HepG2 (cell line): ENCODE measurements around the gene NFASC. TPM values are rescaled to one million over a fixed set of nuclear protein-coding genes. Genes with fewer than 3 reads are reported as not detected.

ENCODE experiments used
- ATAC-seq: fragments of 200-7000 bp; cut with Tn5 transposase; 3 replicates; pipeline ENCODE4 v1.9.1; 2020; ENCODE audit warnings: mild to moderate bottlenecking, moderate library complexity
- BruUV-seq: library from RNA; stranded (reverse); fragments of 400-500 nt; replicated peaks from 2 replicates; lab custom pipeline; 2021; lab: Mats Ljungman, UMichigan
- CTCF ChIA-PET: fragments of 300-600 bp; formaldehyde crosslinking; extraction: SDS; loops from one replicate; lab custom pipeline; 2021; ENCODE audit warnings: low total read pairs, inconsistent platforms, low intra/inter-chr PET ratio; lab: Yijun Ruan, JAX
- POLR2A ChIA-PET: fragments of 350-600 bp; sonication (Branson Sonifier 250); formaldehyde crosslinking; loops from one replicate; lab custom pipeline; 2020; ENCODE audit warnings: antibody characterized with exemption, inconsistent platforms; lab: Yijun Ruan, JAX
- DNase-seq: peaks from one replicate; pipeline ENCODE4 v3.0.0-alpha.2; 2015; ENCODE audit warnings: low spot score
- FAIRE-seq: peaks from 3 replicates; lab custom pipeline; 2011; peaks lifted over from hg19 to GRCh38; lab: Jason Lieb, UNC
- H2AFZ ChIP-seq: one replicate; pipeline ENCODE4 v1.6.1; 2011; ENCODE audit warnings: low read length, inconsistent platforms
- H3K27ac ChIP-seq: fragments of 300-600 bp; 3 replicates; pipeline ENCODE4 v1.8.0; 2011; ENCODE audit warnings: mixed run types, mild to moderate bottlenecking, mixed read lengths, low read length, inconsistent platforms; ENCODE audit not compliant: insufficient read depth; ENCODE audit errors: extremely low read length
- H3K27me3 ChIP-seq, 2 experiments: fragments of 200-600 bp in 1 of 2; 2 replicates in 1 of 2; 3 replicates in 1 of 2; pipeline versions ENCODE4 v1.6.0 to v1.8.0; 2011; ENCODE audit warnings: low read length in 2 of 2, mild to moderate bottlenecking in 2 of 2, moderate library complexity in 2 of 2, inconsistent platforms in 1 of 2; ENCODE audit not compliant: insufficient read depth in 2 of 2, control insufficient read depth in 1 of 2
- H3K36me3 ChIP-seq, 2 experiments: fragments of 200-600 bp in 1 of 2; replicated peaks in 1 of 2; 2 replicates in 1 of 2; 3 replicates in 1 of 2; pipeline versions ENCODE4 v1.5.1 to v1.8.0; 2011; ENCODE audit warnings: low read length in 2 of 2, inconsistent platforms in 1 of 2; ENCODE audit not compliant: insufficient read depth in 2 of 2, control insufficient read depth in 1 of 2
- H3K4me1 ChIP-seq: 2 replicates; pipeline ENCODE4 v1.5.1; 2012; ENCODE audit warnings: low read length, inconsistent platforms; ENCODE audit not compliant: insufficient read depth
- H3K4me2 ChIP-seq: 2 replicates; pipeline ENCODE4 v1.6.0; 2011; ENCODE audit warnings: low read depth, low read length, inconsistent platforms
- H3K4me3 ChIP-seq, 3 experiments: fragments of 200-600 bp in 1 of 3; sonication (generic), shearing (Covaris generic) in 1 of 3; replicated peaks in 1 of 3; 2 replicates each; pipeline ENCODE4 v1.5.1; 2011 to 2016; ENCODE audit warnings: low read length in 3 of 3, inconsistent platforms in 2 of 3, low read depth in 2 of 3, mild to moderate bottlenecking in 2 of 3, control low read depth in 1 of 3, mixed read lengths in 1 of 3; ENCODE audit not compliant: insufficient read depth in 1 of 3
- H3K79me2 ChIP-seq: one replicate; pipeline ENCODE4 v1.6.1; 2011; ENCODE audit warnings: low read length, inconsistent platforms; ENCODE audit not compliant: insufficient read depth
- H3K9ac ChIP-seq: 2 replicates; pipeline ENCODE4 v1.6.0; 2011; ENCODE audit warnings: mild to moderate bottlenecking, low read depth, low read length, inconsistent platforms; ENCODE audit not compliant: insufficient read depth
- H3K9me3 ChIP-seq: 2 replicates; pipeline ENCODE4 v1.5.1; 2012; ENCODE audit warnings: mild to moderate bottlenecking, low read length
- H4K20me1 ChIP-seq: 2 replicates; pipeline ENCODE4 v1.6.0; 2011; ENCODE audit warnings: inconsistent platforms, mild to moderate bottlenecking, low read length, moderate library complexity; ENCODE audit not compliant: insufficient read depth
- ARHGAP35 ChIP-seq: sonication (generic); formaldehyde crosslinking; IDR thresholded peaks from 2 replicates; pipeline ENCODE4 v1.9.0; 2022; ENCODE audit warnings: mild to moderate bottlenecking, inconsistent platforms, moderate library complexity, missing genetic modification reagents, borderline replicate concordance
- DR1 ChIP-seq: sonication (generic); formaldehyde crosslinking; IDR thresholded peaks from 2 replicates; pipeline ENCODE4 v1.8.0; 2021; ENCODE audit warnings: mild to moderate bottlenecking, missing genetic modification reagents, inconsistent platforms
- ETV5 ChIP-seq: IDR thresholded peaks from 2 replicates; pipeline ENCODE4 v1.6.1; 2018; ENCODE audit warnings: missing biosample characterization, missing genetic modification reagents, inconsistent platforms, borderline replicate concordance
- HNF4G ChIP-seq, 2 experiments: sonication (generic) in 1 of 2; formaldehyde crosslinking in 1 of 2; IDR thresholded peaks; 2 replicates each; pipeline versions ENCODE4 v1.4.0 to v1.6.1; 2011 to 2020; ENCODE audit warnings: borderline replicate concordance in 2 of 2, low read depth in 2 of 2, mild to moderate bottlenecking in 2 of 2, low read length in 1 of 2, missing genetic modification reagents in 1 of 2, moderate library complexity in 1 of 2
- SALL1 ChIP-seq: sonication (generic); formaldehyde crosslinking; IDR thresholded peaks from 2 replicates; pipeline ENCODE4 v1.8.0; 2022; ENCODE audit warnings: mild to moderate bottlenecking, missing genetic modification reagents
- SMC3 ChIP-seq: IDR thresholded peaks from 2 replicates; pipeline ENCODE4 v1.6.1; 2011; ENCODE audit warnings: low read length, improper control_type of control experiment
- TFDP2 ChIP-seq: sonication (generic); formaldehyde crosslinking; IDR thresholded peaks from 2 replicates; pipeline ENCODE4 v1.4.0; 2020; ENCODE audit warnings: missing genetic modification reagents
- ZNF263 ChIP-seq: sonication (generic); formaldehyde crosslinking; IDR thresholded peaks from 2 replicates; pipeline ENCODE4 v1.4.0; 2020; ENCODE audit warnings: missing genetic modification reagents
- ZNF792 ChIP-seq: IDR thresholded peaks from 2 replicates; pipeline ENCODE4 v1.6.1; 2016
- WGBS: methylation state at CpG from one replicate; pipeline ENCODE4 v1.1.6; 2017; ENCODE audit warnings: low lambda C conversion rate; 5-methylcytosine and 5-hydroxymethylcytosine counted together
- in situ Hi-C: cut with HindIII; loops from 2 replicates; pipeline ENCODE4 v1.10.0; 2017; ENCODE audit warnings: low pct_unique_long_range_greater_than_20kb; ENCODE audit not compliant: extremely low pct_ligation_motif_present
- intact Hi-C: fragments of 100-400 bp; cut with micrococcal nuclease; formaldehyde crosslinking; loops from one replicate; pipeline ENCODE4 v1.10.0; 2022; ENCODE audit not compliant: unreplicated experiment
- polyA plus RNA-seq, 8 experiments: library from polyadenylated mRNA; depleted of rRNA in 3 of 8; stranded (reverse) in 7 of 8; unstranded in 1 of 8; fragments of >200 nt; fragmentation: Illumina TruSeq in 4 of 8; extraction: Trizol in 4 of 8; gene quantifications; 2 replicates each; pipeline versions ENCODE4 v1.2.1 to v1.2.3, GENCODE V29; 2011 to 2016; ENCODE audit warnings: low read depth in 4 of 8, missing spikeins in 1 of 8, mixed read lengths in 1 of 8; ENCODE audit not compliant: insufficient read depth in 1 of 8
- total RNA-seq, 5 experiments: library from RNA; depleted of rRNA; stranded (reverse); fragments of >200 nt; fragmentation: Illumina TruSeq; extraction: Trizol; gene quantifications; 2 replicates each; pipeline ENCODE4 v1.2.3, GENCODE V29; 2016; ENCODE audit warnings: low read depth in 1 of 5

Gene NFASC
- total and polyA plus RNA-seq, 2 of the 13 experiments (the other 11 are each of a cell fraction or from before 2014, with no cell fraction given), result not detected

- no peaks in the 10 kb centered on the region for H4K20me1 ChIP-seq
- FAIRE-seq (no peak), DNase-seq (no peak), ATAC-seq (no peak)
- peaks cover 2% of the 10 kb centered on the region in 2 experiments; a peak in 2 of 5 replicates for H3K27me3 ChIP-seq
- in situ Hi-C loops, result no loop called here
- H3K4me1 ChIP-seq, result no peaks in the 10 kb centered on the region
- no peak overlapping the region for H3K4me2 ChIP-seq
- no peak overlapping the region for H3K9ac ChIP-seq
- H3K79me2 ChIP-seq, result no peaks in the 10 kb centered on the region
- intact Hi-C loops, result no loop called here
- H2AFZ ChIP-seq, result no peak overlapping the region
- BruUV-seq, result no TSS peak
- no peaks in the 10 kb centered on the region for H3K36me3 ChIP-seq
- H3K4me3 ChIP-seq, result no peak overlapping the region
- no peak overlapping the region for H3K27ac ChIP-seq
- TF ChIP-seq SMC3, result no peak
- no peak for TF ChIP-seq DR1 (CRISPR knock-in tag)
- no peak for TF ChIP-seq SALL1 (CRISPR knock-in tag)
- TF ChIP-seq HNF4G (IDR thresholded peaks at IDR 0.05; ENCODE audit: borderline replicate concordance, low read depth, low read length), result no peak
- TF ChIP-seq HNF4G (CRISPR knock-in tag; IDR thresholded peaks at IDR 0.05; ENCODE audit: borderline replicate concordance, low read depth), result no peak
- no peak for TF ChIP-seq ETV5 (CRISPR knock-in tag)
- TF ChIP-seq ZNF263, result no peak
- TF ChIP-seq ARHGAP35 (CRISPR knock-in tag), result no peak
- TF ChIP-seq TFDP2, result no peak
- no peak for TF ChIP-seq ZNF792 (CRISPR knock-in tag)
- H3K9me3 ChIP-seq, result no peaks in the 10 kb centered on the region
- no CpG with 5 or more reads among the region's 3 CpGs for WGBS
- ChIA-PET POLR2A (no interaction called here), CTCF (no interaction called here)
Observed at GRCh38 chr1:204835737-204836136, 34.9 kb upstream of the NFASC start.
